Epithelial cell of esophagus (primary cell): Measurements from ENCODE around the gene PEMT.

ENCODE experiments used
- DNase-seq: peaks from one replicate; pipeline ENCODE4 v3.0.0; 2010; ENCODE audit warnings: low read depth
- H3K4me3 ChIP-seq: 2 replicates; pipeline ENCODE4 v1.5.1; 2011; ENCODE audit warnings: mild to moderate bottlenecking, low read length, control low read depth
- TF ChIP-seq, protein P1 (sequence below): IDR thresholded peaks from 2 replicates; pipeline ENCODE4 v1.5.1; 2011; ENCODE audit warnings: low read depth, mild to moderate bottlenecking, low read length, control low read depth, inconsistent platforms; ENCODE audit not compliant: insufficient read depth; ENCODE audit errors: missing control alignments

PEMT gene

DNA sequence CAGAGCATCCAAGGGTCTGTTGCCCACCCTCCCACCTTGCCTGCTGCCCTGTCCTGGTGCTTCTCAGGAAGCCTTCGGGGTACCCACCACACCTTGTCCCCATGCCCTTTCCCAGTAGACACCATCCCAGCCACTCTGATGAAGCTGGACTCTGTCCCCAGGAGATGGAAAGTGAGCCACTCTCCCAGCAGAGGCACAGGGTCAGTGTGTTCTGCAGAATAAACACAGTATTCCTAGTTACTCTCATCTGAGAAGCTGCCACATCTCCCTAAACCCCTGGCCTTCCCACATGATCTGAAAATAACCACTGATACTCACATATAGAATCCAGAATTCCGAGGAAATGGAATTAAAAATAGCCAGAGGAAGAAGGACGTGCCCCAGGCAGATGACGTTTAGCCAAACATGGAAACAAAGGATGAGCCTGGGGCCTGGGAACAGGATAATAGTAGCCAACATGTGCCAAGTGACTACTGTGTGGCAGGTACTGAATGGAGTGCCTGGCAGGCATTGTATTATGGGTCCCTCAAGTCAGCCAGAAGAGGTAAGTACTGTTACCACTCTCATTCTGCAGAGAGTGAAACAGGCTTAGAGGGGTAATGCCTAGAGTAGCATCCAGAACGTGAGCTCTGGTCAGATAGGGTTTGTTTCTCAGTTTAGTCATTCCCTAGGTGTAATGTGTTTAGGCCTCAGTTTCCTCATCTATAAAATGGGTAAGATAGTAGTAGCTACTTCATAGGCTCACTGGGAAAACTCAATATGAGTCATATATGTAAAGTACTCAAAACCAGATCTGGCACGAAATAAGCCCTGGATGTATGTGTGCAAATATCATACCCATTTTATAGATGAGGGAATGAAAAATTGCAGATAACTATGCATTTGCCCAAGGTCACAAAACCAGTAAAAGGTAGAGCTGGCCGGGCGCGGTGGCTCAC, 20.8 kb upstream of the PEMT start:
- TF ChIP-seq, protein P1, sequence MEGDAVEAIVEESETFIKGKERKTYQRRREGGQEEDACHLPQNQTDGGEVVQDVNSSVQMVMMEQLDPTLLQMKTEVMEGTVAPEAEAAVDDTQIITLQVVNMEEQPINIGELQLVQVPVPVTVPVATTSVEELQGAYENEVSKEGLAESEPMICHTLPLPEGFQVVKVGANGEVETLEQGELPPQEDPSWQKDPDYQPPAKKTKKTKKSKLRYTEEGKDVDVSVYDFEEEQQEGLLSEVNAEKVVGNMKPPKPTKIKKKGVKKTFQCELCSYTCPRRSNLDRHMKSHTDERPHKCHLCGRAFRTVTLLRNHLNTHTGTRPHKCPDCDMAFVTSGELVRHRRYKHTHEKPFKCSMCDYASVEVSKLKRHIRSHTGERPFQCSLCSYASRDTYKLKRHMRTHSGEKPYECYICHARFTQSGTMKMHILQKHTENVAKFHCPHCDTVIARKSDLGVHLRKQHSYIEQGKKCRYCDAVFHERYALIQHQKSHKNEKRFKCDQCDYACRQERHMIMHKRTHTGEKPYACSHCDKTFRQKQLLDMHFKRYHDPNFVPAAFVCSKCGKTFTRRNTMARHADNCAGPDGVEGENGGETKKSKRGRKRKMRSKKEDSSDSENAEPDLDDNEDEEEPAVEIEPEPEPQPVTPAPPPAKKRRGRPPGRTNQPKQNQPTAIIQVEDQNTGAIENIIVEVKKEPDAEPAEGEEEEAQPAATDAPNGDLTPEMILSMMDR, result no peak
- no peak overlapping the region for H3K4me3 ChIP-seq
- DNase-seq, result no peak

DNA sequence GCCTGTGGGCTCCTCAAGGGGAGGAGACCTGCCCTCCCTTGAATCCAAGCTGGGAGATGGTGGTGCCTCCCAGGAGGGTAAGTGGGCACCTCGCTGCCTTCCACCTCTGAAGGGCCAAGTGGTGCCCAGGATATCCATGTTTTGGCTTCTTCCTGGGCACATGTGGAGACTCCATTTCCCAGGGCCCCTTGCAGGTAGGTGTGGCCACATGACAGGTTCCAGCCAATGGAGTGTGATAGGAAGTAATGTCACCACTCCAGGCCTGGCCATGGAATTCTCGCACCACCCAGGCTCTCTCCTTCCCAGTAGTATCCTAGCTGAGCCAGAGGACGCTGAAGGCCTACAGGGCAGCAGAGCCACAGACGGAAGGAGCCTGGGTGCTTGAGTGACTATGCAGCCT, 17.6 kb upstream of the PEMT start:
- TF ChIP-seq, protein P1, result no peak
- no peak overlapping the region for H3K4me3 ChIP-seq
- no peak for DNase-seq

DNA sequence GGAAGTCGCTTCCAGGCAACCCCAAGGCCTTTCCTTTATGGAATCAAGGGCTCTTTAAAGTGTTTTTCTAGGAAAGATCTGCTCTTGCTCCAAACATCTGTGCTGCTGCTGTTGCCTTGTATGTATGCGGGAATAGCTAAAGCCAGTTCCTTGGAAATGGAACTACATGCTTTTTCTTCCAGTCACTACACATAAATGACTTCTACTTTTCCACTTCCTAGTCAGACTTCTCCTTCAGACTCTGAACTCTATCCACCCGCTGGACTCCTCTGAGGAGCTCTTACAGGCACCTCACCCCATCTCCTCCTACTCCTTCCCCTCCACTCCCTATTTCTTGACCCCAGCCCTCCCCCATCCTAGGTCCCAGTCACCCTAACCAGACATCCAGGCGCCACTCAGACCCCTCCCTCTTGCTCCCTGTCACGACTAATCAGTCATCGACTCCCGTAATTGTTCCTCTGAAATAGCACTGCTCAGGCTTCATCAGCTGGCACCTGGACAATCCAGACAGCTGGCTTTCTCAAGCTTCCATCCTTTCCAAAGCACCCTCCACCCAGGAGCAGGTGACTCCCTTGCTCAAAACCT, 15.0 kb upstream of the PEMT start:
- H3K4me3 ChIP-seq, result no peak overlapping the region
- TF ChIP-seq, protein P1, result no peak
- no peak for DNase-seq

DNA sequence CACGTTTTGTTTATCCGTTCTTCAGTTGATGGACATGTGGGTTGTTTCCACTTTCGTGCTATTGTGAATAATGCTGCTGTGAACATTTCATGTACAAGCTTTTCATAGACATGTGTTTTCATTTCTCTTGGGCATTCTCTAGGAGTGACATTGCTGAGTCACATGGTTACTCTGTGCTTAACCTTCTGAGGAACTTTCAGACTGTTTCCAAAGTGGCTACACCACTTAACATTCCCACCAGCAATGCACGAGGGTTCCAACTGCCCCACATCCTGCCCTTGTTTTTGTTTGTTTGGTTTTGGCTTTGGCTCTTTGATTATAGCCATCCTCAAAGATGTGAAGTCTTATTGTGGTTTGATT, 14.2 kb upstream of the PEMT start:
- no peak for DNase-seq
- TF ChIP-seq, protein P1, result no peak
- H3K4me3 ChIP-seq, result no peak overlapping the region

DNA sequence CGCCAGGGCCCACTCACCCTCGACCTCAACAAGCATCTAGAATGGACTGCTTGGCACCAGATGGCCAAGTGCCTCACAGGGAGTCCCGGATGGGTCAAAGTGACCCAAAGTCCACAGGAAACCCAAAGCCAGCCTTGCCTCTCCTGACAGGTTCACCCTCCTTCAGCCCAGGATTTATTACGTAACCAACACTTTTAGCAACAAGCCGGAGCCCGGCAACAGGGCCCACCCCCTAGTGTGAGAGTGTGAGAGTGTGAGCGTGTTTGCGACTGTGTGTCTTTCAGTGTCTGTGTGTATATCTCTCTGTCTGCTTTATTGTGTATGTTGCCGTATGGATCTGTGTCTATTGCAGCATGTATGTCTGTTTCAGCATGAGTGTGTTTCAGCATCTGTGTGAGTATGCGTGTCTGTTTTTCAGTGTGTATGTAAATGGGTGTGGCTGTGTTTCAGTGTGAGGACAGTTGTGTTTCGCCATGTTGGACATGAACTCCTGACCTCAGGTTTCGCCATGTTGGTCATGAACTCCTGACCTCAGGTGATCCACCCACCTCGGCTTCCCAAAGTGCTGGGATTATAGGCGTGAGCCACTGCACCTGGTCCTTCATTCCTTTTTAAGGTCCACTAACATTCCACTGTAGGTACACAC, 13.7 kb upstream of the PEMT start:
- TF ChIP-seq, protein P1, result no peak
- DNase-seq, result no peak
- no peak overlapping the region for H3K4me3 ChIP-seq

DNA sequence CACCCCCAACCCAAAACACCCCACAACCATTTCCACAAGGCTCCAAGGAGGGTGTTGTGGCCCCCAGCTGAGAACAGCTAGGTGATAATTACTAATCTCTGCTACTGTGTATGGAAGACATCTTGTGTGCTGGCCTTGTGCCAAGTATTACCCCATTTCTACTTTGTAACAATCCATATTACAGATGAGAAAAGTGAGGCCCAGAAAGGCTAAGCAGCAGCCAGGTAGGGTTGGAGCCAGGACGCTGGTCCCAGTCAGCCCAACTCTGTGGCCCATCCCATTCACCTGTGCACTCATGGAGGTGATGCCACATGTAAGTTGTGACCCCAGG, 12.4 kb upstream of the PEMT start:
- DNase-seq, result no peak
- no peak overlapping the region for H3K4me3 ChIP-seq
- TF ChIP-seq, protein P1, result no peak
